HEK293T (cell line): Measurements from ENCODE around the gene TDG.

Source experiments
- BHLHE40 ChIP-seq: fragments of 450-650 bp; IDR thresholded peaks from 2 replicates; pipeline ENCODE4 v1.6.1; 2016; ENCODE audit warnings: mild to moderate bottlenecking, moderate library complexity, borderline replicate concordance
- FOXM1 ChIP-seq: fragments of 450-650 bp; IDR thresholded peaks from 2 replicates; pipeline ENCODE4 v1.6.1; 2017; ENCODE audit warnings: mild to moderate bottlenecking, borderline replicate concordance
- TF ChIP-seq, protein P1 (sequence below): fragments of 450-650 bp; IDR thresholded peaks from 2 replicates; pipeline ENCODE4 v1.6.1; 2016

DNA sequence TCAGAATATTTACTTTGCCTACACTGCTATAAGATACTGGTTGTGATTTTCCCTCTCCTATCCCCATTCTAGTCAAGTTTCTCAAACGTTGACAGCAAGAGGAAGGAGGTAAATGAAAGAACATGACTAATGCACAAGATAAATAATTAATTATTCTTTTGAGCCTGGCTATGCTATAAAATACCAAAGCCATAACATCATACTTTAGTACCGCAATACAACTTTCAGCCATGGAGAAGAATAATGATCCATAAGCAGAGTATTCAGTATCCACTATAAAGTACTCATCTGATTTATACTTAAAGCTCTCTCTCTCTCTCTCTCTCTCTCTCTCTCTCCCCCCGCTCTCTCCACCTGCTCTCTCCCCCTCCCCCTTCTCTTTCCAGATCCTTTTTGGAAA is 41.3 kb downstream of the TDG start:
- TF ChIP-seq, protein P1, sequence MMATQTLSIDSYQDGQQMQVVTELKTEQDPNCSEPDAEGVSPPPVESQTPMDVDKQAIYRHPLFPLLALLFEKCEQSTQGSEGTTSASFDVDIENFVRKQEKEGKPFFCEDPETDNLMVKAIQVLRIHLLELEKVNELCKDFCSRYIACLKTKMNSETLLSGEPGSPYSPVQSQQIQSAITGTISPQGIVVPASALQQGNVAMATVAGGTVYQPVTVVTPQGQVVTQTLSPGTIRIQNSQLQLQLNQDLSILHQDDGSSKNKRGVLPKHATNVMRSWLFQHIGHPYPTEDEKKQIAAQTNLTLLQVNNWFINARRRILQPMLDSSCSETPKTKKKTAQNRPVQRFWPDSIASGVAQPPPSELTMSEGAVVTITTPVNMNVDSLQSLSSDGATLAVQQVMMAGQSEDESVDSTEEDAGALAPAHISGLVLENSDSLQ = no peak
- no peak for TF ChIP-seq BHLHE40
- no peak for TF ChIP-seq FOXM1
